HCT116 (cell line): ENCODE measurements around the gene TMCO1. TPM values are rescaled to one million over a fixed set of nuclear protein-coding genes. Genes with fewer than 3 reads are reported as not detected.

Experiments
- ATAC-seq: fragments of 200-7000 bp; cut with Tn5 transposase; 2 replicates; pipeline ENCODE4 v1.9.1; 2020; ENCODE audit warnings: mild to moderate bottlenecking, moderate library complexity
- BruUV-seq: library from RNA; stranded (reverse); fragments of 400-500 nt; replicated peaks from 2 replicates; lab custom pipeline; 2021; lab: Mats Ljungman, UMichigan
- CTCF ChIA-PET: fragments of 300-600 bp; sonication (Branson Sonifier 250); formaldehyde crosslinking; loops from one replicate; lab custom pipeline; 2021; ENCODE audit warnings: antibody characterized with exemption; lab: Charles Lee
- POLR2A ChIA-PET: fragments of 300-600, 350-600 bp; sonication (Branson Sonifier 250); formaldehyde crosslinking; loops from one replicate; lab custom pipeline; 2021; ENCODE audit warnings: antibody characterized with exemption; lab: Charles Lee
- RAD21 ChIA-PET, 2 experiments: fragments of 300-600 bp; sonication (Branson Sonifier 250); formaldehyde crosslinking; loops; one replicate each; lab custom pipeline; 2023; ENCODE audit warnings: low total read pairs in 2 of 2; ENCODE audit not compliant: uncharacterized antibody in 2 of 2, unreplicated experiment in 2 of 2, low non-redundant PET in 1 of 2; lab: Charles Lee
- DNase-seq: peaks from one replicate; pipeline ENCODE4 v3.0.0-alpha.2; 2010; ENCODE audit warnings: low read depth, low spot score
- H2AFZ ChIP-seq: fragments of 200-600 bp; shearing (Covaris generic), sonication (generic); 2 replicates; pipeline ENCODE4 v1.6.1; 2017; ENCODE audit warnings: low read depth, mixed run types, mixed read lengths, antibody characterized with exemption, low read length; ENCODE audit not compliant: poor library complexity, severe bottlenecking
- H3K27ac ChIP-seq: 2 replicates; pipeline ENCODE4 v1.5.1; 2012; ENCODE audit warnings: low read depth, low read length
- H3K27me3 ChIP-seq: fragments of 200-600 bp; sonication (generic); 2 replicates; pipeline ENCODE4 v1.6.1; 2016; ENCODE audit warnings: mixed run types, low read length, mixed read lengths; ENCODE audit not compliant: insufficient read depth
- H3K36me3 ChIP-seq, 2 experiments: fragments of 200-500 bp in 1 of 2; fragments of 200-600 bp in 1 of 2; sonication (Bioruptor generic) in 1 of 2; sonication (generic) in 1 of 2; 2 replicates each; pipeline versions ENCODE4 v1.5.1 to v1.6.1; 2014 to 2016; ENCODE audit warnings: low read length in 2 of 2, inconsistent platforms in 1 of 2, mixed read lengths in 1 of 2, mixed run types in 1 of 2; ENCODE audit not compliant: insufficient read depth in 2 of 2, control insufficient read depth in 1 of 2
- H3K4me1 ChIP-seq, 2 experiments: fragments of 200-600 bp in 1 of 2; sonication (generic) in 1 of 2; 2 replicates each; pipeline versions ENCODE4 v1.5.1 to v1.6.1; 2012 to 2017; ENCODE audit warnings: low read length in 2 of 2, inconsistent platforms in 1 of 2, mild to moderate bottlenecking in 1 of 2, mixed read lengths in 1 of 2, mixed run types in 1 of 2, moderate library complexity in 1 of 2; ENCODE audit not compliant: insufficient read depth in 2 of 2, control insufficient read depth in 1 of 2
- H3K4me2 ChIP-seq: fragments of 200-600 bp; sonication (generic); 2 replicates; pipeline ENCODE4 v1.6.1; 2017; ENCODE audit warnings: mixed run types, low read length, mixed read lengths
- H3K4me3 ChIP-seq, 2 experiments: fragments of 200-600 bp in 1 of 2; sonication (generic) in 1 of 2; replicated peaks in 1 of 2; 2 replicates each; pipeline ENCODE4 v1.5.1; 2011 to 2016; ENCODE audit warnings: low read length in 2 of 2, control low read depth in 1 of 2, low read depth in 1 of 2, mild to moderate bottlenecking in 1 of 2, mixed read lengths in 1 of 2, mixed run types in 1 of 2
- H3K79me2 ChIP-seq: fragments of 200-600 bp; sonication (generic); 2 replicates; pipeline ENCODE4 v1.6.1; 2017; ENCODE audit warnings: mild to moderate bottlenecking, mixed run types, low read length, moderate library complexity, mixed read lengths; ENCODE audit not compliant: insufficient read depth
- H3K9ac ChIP-seq: fragments of 200-600 bp; sonication (generic); 2 replicates; pipeline ENCODE4 v1.6.1; 2016; ENCODE audit warnings: low read length, mixed read lengths
- H3K9me2 ChIP-seq: fragments of 200-600 bp; sonication (generic), shearing (Covaris generic); 2 replicates; pipeline ENCODE4 v1.6.1; 2017; ENCODE audit warnings: mixed run types, mild to moderate bottlenecking, moderate library complexity; ENCODE audit not compliant: insufficient read depth
- H3K9me3 ChIP-seq, 2 experiments: fragments of 200-500 bp in 1 of 2; fragments of 200-600 bp in 1 of 2; sonication (Bioruptor generic) in 1 of 2; sonication (generic) in 1 of 2; 2 replicates each; pipeline ENCODE4 v1.6.1; 2014 to 2017; ENCODE audit warnings: low read length in 2 of 2, mixed read lengths in 2 of 2, inconsistent platforms in 1 of 2, low read depth in 1 of 2, mild to moderate bottlenecking in 1 of 2, mixed run types in 1 of 2, moderate library complexity in 1 of 2; ENCODE audit not compliant: control insufficient read depth in 1 of 2, insufficient read depth in 1 of 2
- H4K20me1 ChIP-seq: fragments of 200-600 bp; sonication (generic), shearing (Covaris generic); 2 replicates; pipeline ENCODE4 v1.6.1; 2017; ENCODE audit warnings: mixed run types, mild to moderate bottlenecking, moderate library complexity; ENCODE audit not compliant: insufficient read depth
- CBX3 ChIP-seq: IDR thresholded peaks from 2 replicates; pipeline ENCODE4 v1.6.1; 2012; ENCODE audit warnings: low read depth
- POLR2A ChIP-seq: IDR thresholded peaks from 2 replicates; pipeline ENCODE4 v1.7.0; 2011; ENCODE audit warnings: borderline replicate concordance; ENCODE audit not compliant: insufficient read depth, insufficient read length; ENCODE audit errors: extremely low read depth
- REST ChIP-seq: IDR thresholded peaks from 2 replicates; pipeline ENCODE4 v1.6.1; 2012; ENCODE audit warnings: low read depth
- SP1 ChIP-seq: IDR thresholded peaks from 2 replicates; pipeline ENCODE4 v1.6.1; 2012; ENCODE audit warnings: low read depth
- SRF ChIP-seq: IDR thresholded peaks from 2 replicates; pipeline ENCODE4 v1.6.1; 2012; ENCODE audit warnings: low read depth
- ZFX ChIP-seq: fragments of 450-650 bp; IDR thresholded peaks from 2 replicates; pipeline ENCODE4 v1.6.1; 2017
- intact Hi-C: fragments of 100-400 bp; cut with micrococcal nuclease; formaldehyde crosslinking; loops from 2 replicates; pipeline ENCODE4 v1.10.0; 2022
- total RNA-seq: library from RNA; stranded (reverse); gene quantifications from one replicate; pipeline ENCODE4 v1.2.1, GENCODE V29; 2021; ENCODE audit not compliant: unreplicated experiment

Gene TMCO1
- total RNA-seq, 1 experiment from 2014 or later: 61.2 TPM

- TF ChIP-seq REST: no peak
These were observed 14.7 kb downstream of the TMCO1 start (continued) for GRCh38 chr1:165753934-165754333.

GRCh38 chr1:165748550-165748949 lies 20.1 kb downstream of the TMCO1 start:
- DNase-seq: no peak
- no peaks in the 10 kb centered on the region for H3K9me2 ChIP-seq
- no peak overlapping the region for H3K9ac ChIP-seq
- no TSS peak for BruUV-seq
- H3K4me3 ChIP-seq: no peak overlapping the region
- intact Hi-C loops: no loop called here
- no peaks in the 10 kb centered on the region for H4K20me1 ChIP-seq
- H3K9me3 ChIP-seq: no peaks in the 10 kb centered on the region
- TF ChIP-seq POLR2A (no peak), CBX3 (no peak), SRF (no peak), ZFX (no peak), SP1 (no peak), REST (no peak)
- ChIA-PET RAD21 (no interaction called here), POLR2A (no interaction called here), CTCF (no interaction called here)
- H3K79me2 ChIP-seq: no peaks in the 10 kb centered on the region; the same call in 1 of the 2 replicates
- no peak overlapping the region for H2AFZ ChIP-seq
- no peaks in the 10 kb centered on the region for H3K4me1 ChIP-seq
- H3K27ac ChIP-seq: no peak overlapping the region
- H3K4me2 ChIP-seq: no peak overlapping the region
- H3K27me3 ChIP-seq: no peaks in the 10 kb centered on the region
- ATAC-seq: no peak
- H3K36me3 ChIP-seq: peaks cover 0 to 5% of the 10 kb centered on the region in 2 experiments; a peak in 1 of 4 replicates
